IMR-90 (cell line): ENCODE measurements around the gene PSMD12. TPM values are rescaled to one million over a fixed set of nuclear protein-coding genes. Genes with fewer than 3 reads are reported as not detected.
A peak's percentile ranks its signal among the peaks of the same experiment; 100 is the strongest.

Experiments
- ATAC-seq: fragments of 200-7000 bp; cut with Tn5 transposase; 2 replicates; pipeline ENCODE4 v1.9.1; 2020; ENCODE audit warnings: low read depth, mild to moderate bottlenecking, moderate library complexity
- BruUV-seq: library from RNA; stranded (reverse); fragments of 400-500 nt; replicated peaks from 2 replicates; lab custom pipeline; 2021; lab: Mats Ljungman, UMichigan
- CTCF ChIA-PET: fragments of 300-600 bp; formaldehyde crosslinking; extraction: SDS; loops from one replicate; lab custom pipeline; 2021; ENCODE audit warnings: antibody characterized with exemption; lab: Yijun Ruan, JAX
- POLR2A ChIA-PET: fragments of 300-600 bp; sonication (Branson Sonifier 250); formaldehyde crosslinking; loops from one replicate; lab custom pipeline; 2022; ENCODE audit warnings: antibody characterized with exemption; ENCODE audit not compliant: unreplicated experiment; lab: Charles Lee
- DNase-seq: peaks from one replicate; pipeline ENCODE4 v3.0.0; 2013
- H2AFZ ChIP-seq: replicated peaks from 2 replicates; pipeline ENCODE3; 2013; ENCODE audit warnings: low read length, mild to moderate bottlenecking; ENCODE audit not compliant: poor library complexity
- H2AK5ac ChIP-seq: 2 replicates; pipeline ENCODE4 v1.6.1; 2013; ENCODE audit warnings: low read depth, low read length, inconsistent platforms
- H2AK9ac ChIP-seq: replicated peaks from 2 replicates; pipeline ENCODE3; 2013; ENCODE audit warnings: mild to moderate bottlenecking, low read depth, low read length, moderate library complexity; ENCODE audit not compliant: poor library complexity
- H2BK120ac ChIP-seq: 2 replicates; pipeline ENCODE4 v1.6.1; 2013; ENCODE audit warnings: low read depth, low read length, inconsistent platforms
- H2BK15ac ChIP-seq: 3 replicates; pipeline ENCODE4 v1.6.1; 2013; ENCODE audit warnings: low read depth, low read length, inconsistent platforms
- H2BK20ac ChIP-seq: 2 replicates; pipeline ENCODE4 v1.6.1; 2013; ENCODE audit warnings: low read depth, mild to moderate bottlenecking, inconsistent platforms, low read length, moderate library complexity
- H2BK5ac ChIP-seq: 2 replicates; pipeline ENCODE4 v1.6.1; 2013; ENCODE audit warnings: mild to moderate bottlenecking, low read depth, low read length, inconsistent platforms; ENCODE audit not compliant: poor library complexity, severe bottlenecking
- H3K14ac ChIP-seq: replicated peaks from 2 replicates; pipeline ENCODE4 v1.6.1; 2013; ENCODE audit warnings: low read depth, low read length, inconsistent platforms
- H3K18ac ChIP-seq: 2 replicates; pipeline ENCODE4 v1.6.1; 2013; ENCODE audit warnings: low read depth, low read length, control low read depth
- H3K23ac ChIP-seq: 2 replicates; pipeline ENCODE4 v1.6.1; 2013; ENCODE audit warnings: low read depth, low read length, inconsistent platforms
- H3K27ac ChIP-seq: 2 replicates; pipeline ENCODE4 v1.5.1; 2013; ENCODE audit warnings: mild to moderate bottlenecking, control low read depth, low read length; ENCODE audit not compliant: insufficient read depth
- H3K27me3 ChIP-seq: 2 replicates; pipeline ENCODE4 v1.6.1; 2013; ENCODE audit warnings: low read length; ENCODE audit not compliant: control insufficient read depth, insufficient read depth
- H3K36me3 ChIP-seq: 2 replicates; pipeline ENCODE4 v1.6.1; 2013; ENCODE audit warnings: low read length, mixed read lengths; ENCODE audit not compliant: control insufficient read depth, insufficient read depth
- H3K4ac ChIP-seq: 2 replicates; pipeline ENCODE4 v1.6.1; 2013; ENCODE audit warnings: low read depth, low read length, inconsistent platforms
- H3K4me1 ChIP-seq: 2 replicates; pipeline ENCODE4 v1.6.1; 2013; ENCODE audit warnings: low read length, mixed read lengths; ENCODE audit not compliant: control insufficient read depth, insufficient read depth
- H3K4me2 ChIP-seq: 2 replicates; pipeline ENCODE4 v1.6.1; 2013; ENCODE audit warnings: low read depth, mild to moderate bottlenecking, control low read depth, low read length, moderate library complexity
- H3K4me3 ChIP-seq: 2 replicates; pipeline ENCODE4 v1.5.1; 2013; ENCODE audit warnings: low read depth, mild to moderate bottlenecking, control low read depth, low read length, moderate library complexity; ENCODE audit not compliant: insufficient read depth
- H3K56ac ChIP-seq: 2 replicates; pipeline ENCODE4 v1.6.1; 2013; ENCODE audit warnings: low read length, inconsistent platforms; ENCODE audit not compliant: insufficient read depth; ENCODE audit errors: extremely low read depth
- H3K79me1 ChIP-seq, 2 experiments: 2 replicates each; pipeline ENCODE4 v1.6.1; 2013; ENCODE audit warnings: low read length in 2 of 2, inconsistent platforms in 1 of 2, low read depth in 1 of 2
- H3K9ac ChIP-seq: 2 replicates; pipeline ENCODE4 v1.6.1; 2013; ENCODE audit warnings: low read depth, low read length, control low read depth
- H3K9me1 ChIP-seq: 2 replicates; pipeline ENCODE4 v1.6.1; 2013; ENCODE audit warnings: low read length, inconsistent platforms; ENCODE audit not compliant: insufficient read depth
- H3K9me3 ChIP-seq: 2 replicates; pipeline ENCODE4 v1.6.1; 2013; ENCODE audit warnings: low read length; ENCODE audit not compliant: control insufficient read depth, insufficient read depth
- H4K20me1 ChIP-seq: 2 replicates; pipeline ENCODE4 v1.6.1; 2013; ENCODE audit warnings: low read length, inconsistent platforms; ENCODE audit not compliant: insufficient read depth
- H4K5ac ChIP-seq: 2 replicates; pipeline ENCODE4 v1.6.1; 2013; ENCODE audit warnings: mild to moderate bottlenecking, low read depth, low read length, control low read depth
- H4K8ac ChIP-seq, 2 experiments: 2 replicates each; pipeline ENCODE4 v1.6.1; 2013; ENCODE audit warnings: low read depth in 2 of 2, low read length in 2 of 2, control low read depth in 1 of 2, inconsistent platforms in 1 of 2
- H4K91ac ChIP-seq: 2 replicates; pipeline ENCODE4 v1.6.1; 2013; ENCODE audit warnings: low read depth, low read length, inconsistent platforms; ENCODE audit not compliant: insufficient read depth
- BHLHE40 ChIP-seq: fragments of 150-350 bp; IDR thresholded peaks from 2 replicates; pipeline ENCODE4 v1.6.1; 2016; ENCODE audit warnings: mild to moderate bottlenecking, low read depth, low read length
- CEBPB ChIP-seq: IDR thresholded peaks from 2 replicates; pipeline ENCODE4 v1.6.1; 2012; ENCODE audit warnings: low read depth, low read length, improper control_type of control experiment
- CHD1 ChIP-seq: IDR thresholded peaks from 2 replicates; pipeline ENCODE4 v1.6.1; 2012; ENCODE audit warnings: low read depth, low read length, improper control_type of control experiment
- CTCF ChIP-seq: conservative IDR thresholded peaks from 2 replicates; pipeline ENCODE4 v1.5.1; 2012; ENCODE audit warnings: mild to moderate bottlenecking, low read depth, low read length, improper control_type of control experiment
- ELK1 ChIP-seq: fragments of 150-350 bp; IDR thresholded peaks from 2 replicates; pipeline ENCODE4 v1.6.1; 2016; ENCODE audit warnings: low read depth, mild to moderate bottlenecking, low read length, moderate library complexity, borderline replicate concordance
- FOS ChIP-seq: fragments of 150-350 bp; IDR thresholded peaks from 2 replicates; pipeline ENCODE4 v1.6.1; 2016; ENCODE audit warnings: low read depth, low read length
- MAFK ChIP-seq: IDR thresholded peaks from 2 replicates; pipeline ENCODE4 v1.6.1; 2012; ENCODE audit warnings: low read depth, low read length, improper control_type of control experiment
- MAZ ChIP-seq: IDR thresholded peaks from 2 replicates; pipeline ENCODE4 v1.6.1; 2012; ENCODE audit warnings: low read depth, mild to moderate bottlenecking, low read length, improper control_type of control experiment, moderate library complexity, borderline replicate concordance
- MXI1 ChIP-seq: IDR thresholded peaks from 2 replicates; pipeline ENCODE4 v1.6.1; 2012; ENCODE audit warnings: low read depth, mild to moderate bottlenecking, low read length, moderate library complexity, borderline replicate concordance
- NFE2L2 ChIP-seq: fragments of 150-350 bp; IDR thresholded peaks from 2 replicates; pipeline ENCODE4 v1.6.1; 2016; ENCODE audit warnings: low read depth, mild to moderate bottlenecking, low read length
- RAD21 ChIP-seq: IDR thresholded peaks from 2 replicates; pipeline ENCODE4 v1.6.1; 2012; ENCODE audit warnings: low read length, improper control_type of control experiment
- RCOR1 ChIP-seq: IDR thresholded peaks from 2 replicates; pipeline ENCODE4 v1.6.1; 2012; ENCODE audit warnings: mild to moderate bottlenecking, low read length, improper control_type of control experiment; ENCODE audit not compliant: insufficient replicate concordance
- RFX5 ChIP-seq: IDR thresholded peaks from 2 replicates; pipeline ENCODE4 v1.8.0; 2012; ENCODE audit warnings: low read depth, mild to moderate bottlenecking, low read length, moderate library complexity
- SMC3 ChIP-seq: fragments of 150-350 bp; IDR thresholded peaks from 2 replicates; pipeline ENCODE4 v1.6.1; 2016; ENCODE audit warnings: low read depth, mild to moderate bottlenecking, antibody characterized with exemption, low read length, moderate library complexity
- USF2 ChIP-seq: fragments of 150-350 bp; IDR thresholded peaks from 2 replicates; pipeline ENCODE4 v1.6.1; 2017; ENCODE audit warnings: mild to moderate bottlenecking, antibody characterized with exemption, low read length, low read depth
- WGBS, 2 experiments: methylation state at CpG; one replicate each; pipeline versions ENCODE4 v1.1.5 to v1.1.7; 2013; ENCODE audit warnings: missing lambda C conversion rate in 2 of 2; ENCODE audit not compliant: insufficient read length in 1 of 2; ENCODE audit errors: extremely low coverage in 2 of 2; 5-methylcytosine and 5-hydroxymethylcytosine counted together
- dilution Hi-C: fragments of 300-500 bp; cut with HindIII; formaldehyde crosslinking; loops from one replicate; pipeline ENCODE4 v1.14.3; 2018; ENCODE audit warnings: low sequenced_read_pairs; ENCODE audit not compliant: unreplicated experiment
- in situ Hi-C: fragments of 300-500 bp; cut with MboI; formaldehyde crosslinking; loops from 3 replicates; pipeline ENCODE4 v1.14.3; 2019; ENCODE audit warnings: low sequenced_read_pairs, inconsistent platforms, mixed read lengths
- intact Hi-C: fragments of 100-400 bp; cut with micrococcal nuclease; formaldehyde crosslinking; loops from 2 replicates; pipeline ENCODE4 v1.10.0; 2022
- polyA plus RNA-seq, 3 experiments: library from polyadenylated mRNA; depleted of rRNA; stranded (reverse); fragments of >200 nt; gene quantifications; 2 replicates each; pipeline ENCODE4 v1.2.3, GENCODE V29; 2012; ENCODE audit warnings: low replicate concordance in 1 of 3
- total RNA-seq: library from RNA; depleted of rRNA; stranded (reverse); fragments of >200 nt; gene quantifications from 2 replicates; pipeline ENCODE4 v1.2.3, GENCODE V29; 2012

The PSMD12 gene
- total and polyA plus RNA-seq, 2 of the 4 experiments (the other 2 are of a cell fraction): 17.9 to 39.7 TPM

- H2AK5ac ChIP-seq: no peak overlapping the region
- H4K20me1 ChIP-seq: peaks cover 10% of the 10 kb centered on the region; the same call in 1 of the 2 replicates
- H3K9me1 ChIP-seq: peaks cover 9% of the 10 kb centered on the region
- dilution Hi-C loops (no loop called here), intact Hi-C loops (loop anchor here (1.0 kb wide), 1 partner anchor 243 kb away; no protein-coding TSS in a partner anchor), in situ Hi-C loops (loop anchor here (5.0 to 10.0 kb wide), 2 partner anchors 75 to 218 kb away; no protein-coding TSS in a partner anchor)
- no TSS peak for BruUV-seq
- no peak overlapping the region for H3K4me2 ChIP-seq
- no peak overlapping the region for H2BK120ac ChIP-seq
- WGBS, 2 experiments: 76% methylated on average over 4 of the region's 16 CpGs; no CpG with 5 or more reads in 1 of the 2 experiments
- no peak overlapping the region for H3K14ac ChIP-seq
- no peak overlapping the region for H3K56ac ChIP-seq
- H3K27me3 ChIP-seq: no peaks in the 10 kb centered on the region
- H3K4ac ChIP-seq: no peak overlapping the region
- no peaks in the 10 kb centered on the region for H3K36me3 ChIP-seq
- no peak overlapping the region for H2AFZ ChIP-seq
- H2AK9ac ChIP-seq: no peak overlapping the region
- DNase-seq (peak; percentile 55), ATAC-seq (peak; percentile 28; the same call in 1 of the 2 replicates)
- no peak overlapping the region for H4K91ac ChIP-seq
- H2BK5ac ChIP-seq: no peak overlapping the region
- H3K9ac ChIP-seq: no peak overlapping the region
- no peak overlapping the region for H3K4me3 ChIP-seq
- H3K4me1 ChIP-seq: peaks cover 7% of the 10 kb centered on the region
- H3K18ac ChIP-seq: no peak overlapping the region
- H4K8ac ChIP-seq: no peak overlapping the region
- POLR2A ChIA-PET: no interaction called here
- no peak overlapping the region for H3K23ac ChIP-seq
- H3K27ac ChIP-seq: no peak overlapping the region
- peaks cover 12 to 37% of the 10 kb centered on the region in 2 experiments for H3K79me1 ChIP-seq
- H2BK15ac ChIP-seq: no peak overlapping the region
- no peak overlapping the region for H4K5ac ChIP-seq
- H3K9me3 ChIP-seq: no peaks in the 10 kb centered on the region
- no peak overlapping the region for H2BK20ac ChIP-seq
- CTCF ChIA-PET: interaction anchor here (1.5 kb wide), 1 partner anchor 89 kb away, joined by 5 read pairs; no protein-coding TSS in a partner anchor
- no peak for TF ChIP-seq RFX5
- TF ChIP-seq USF2: no peak
- TF ChIP-seq CTCF: peak; percentile 82
- TF ChIP-seq CEBPB: no peak
- TF ChIP-seq CHD1: no peak
- peak; percentile 80 for TF ChIP-seq RAD21
- no peak for TF ChIP-seq MAZ
- TF ChIP-seq MXI1: no peak
- no peak for TF ChIP-seq RCOR1
- TF ChIP-seq BHLHE40: no peak
- no peak for TF ChIP-seq FOS
- TF ChIP-seq SMC3: peak; percentile 88
- no peak for TF ChIP-seq MAFK
- no peak for TF ChIP-seq ELK1
- TF ChIP-seq NFE2L2: no peak
These were observed 20.7 kb upstream of the PSMD12 start for GRCh38 chr17:67386965-67387551.
